GM10266 (cell line): Measurements from ENCODE around the gene CDH20.

Experiments
- DNase-seq: peaks from one replicate; pipeline ENCODE4 v3.0.0; 2012; ENCODE audit errors: extremely low spot score
- CTCF ChIP-seq: IDR thresholded peaks from 2 replicates; pipeline ENCODE4 v1.5.1; 2012; ENCODE audit warnings: mild to moderate bottlenecking, low read depth; ENCODE audit not compliant: control insufficient read depth, insufficient read depth; ENCODE audit errors: missing control alignments

Gene CDH20

GRCh38 chr18:61474341-61474740 is 141.1 kb downstream of the CDH20 start:
- TF ChIP-seq CTCF, result no peak

GRCh38 chr18:61474918-61475317 is 141.7 kb downstream of the CDH20 start:
- no peak for DNase-seq
- no peak for TF ChIP-seq CTCF

More at GRCh38 chr18:61474341-61474740, 141.1 kb downstream of the CDH20 start:
- no peak for DNase-seq

GRCh38 chr18:61475931-61476330 is 142.7 kb downstream of the CDH20 start:
- DNase-seq, result no peak
- no peak for TF ChIP-seq CTCF

- TF ChIP-seq CTCF, result no peak
- no peak for DNase-seq
These were observed 156.1 kb downstream of the CDH20 start for GRCh38 chr18:61489334-61489733.

- no peak for TF ChIP-seq CTCF
- no peak for DNase-seq
These were observed 163.1 kb downstream of the CDH20 start for GRCh38 chr18:61496374-61496773.

- no peak for TF ChIP-seq CTCF
- DNase-seq, result no peak
These were observed 164.2 kb downstream of the CDH20 start for GRCh38 chr18:61497422-61497821.

- peak; percentile 39 for DNase-seq
- TF ChIP-seq CTCF, result peak; percentile 58
These were observed 169.2 kb downstream of the CDH20 start for GRCh38 chr18:61502472-61502871.
